Rectal smooth muscle tissue (tissue), 1 donor: ENCODE results near the gene DOK7.

Experiments used
- H3K27ac ChIP-seq: one replicate; pipeline ENCODE4 v1.7.0; 2013; ENCODE audit warnings: low read depth, low read length, inconsistent platforms
- H3K27me3 ChIP-seq: one replicate; pipeline ENCODE4 v1.7.0; 2013; ENCODE audit warnings: low read length; ENCODE audit not compliant: control insufficient read depth, insufficient read depth
- H3K36me3 ChIP-seq: one replicate; pipeline ENCODE4 v1.7.0; 2013; ENCODE audit warnings: low read length; ENCODE audit not compliant: control insufficient read depth, insufficient read depth
- H3K4me1 ChIP-seq: one replicate; pipeline ENCODE4 v1.7.0; 2013; ENCODE audit warnings: low read length; ENCODE audit not compliant: control insufficient read depth, insufficient read depth
- H3K4me3 ChIP-seq: one replicate; pipeline ENCODE4 v1.7.0; 2013; ENCODE audit warnings: low read length
- H3K9ac ChIP-seq: one replicate; pipeline ENCODE4 v1.7.0; 2013; ENCODE audit warnings: low read length

The DOK7 gene

DNA sequence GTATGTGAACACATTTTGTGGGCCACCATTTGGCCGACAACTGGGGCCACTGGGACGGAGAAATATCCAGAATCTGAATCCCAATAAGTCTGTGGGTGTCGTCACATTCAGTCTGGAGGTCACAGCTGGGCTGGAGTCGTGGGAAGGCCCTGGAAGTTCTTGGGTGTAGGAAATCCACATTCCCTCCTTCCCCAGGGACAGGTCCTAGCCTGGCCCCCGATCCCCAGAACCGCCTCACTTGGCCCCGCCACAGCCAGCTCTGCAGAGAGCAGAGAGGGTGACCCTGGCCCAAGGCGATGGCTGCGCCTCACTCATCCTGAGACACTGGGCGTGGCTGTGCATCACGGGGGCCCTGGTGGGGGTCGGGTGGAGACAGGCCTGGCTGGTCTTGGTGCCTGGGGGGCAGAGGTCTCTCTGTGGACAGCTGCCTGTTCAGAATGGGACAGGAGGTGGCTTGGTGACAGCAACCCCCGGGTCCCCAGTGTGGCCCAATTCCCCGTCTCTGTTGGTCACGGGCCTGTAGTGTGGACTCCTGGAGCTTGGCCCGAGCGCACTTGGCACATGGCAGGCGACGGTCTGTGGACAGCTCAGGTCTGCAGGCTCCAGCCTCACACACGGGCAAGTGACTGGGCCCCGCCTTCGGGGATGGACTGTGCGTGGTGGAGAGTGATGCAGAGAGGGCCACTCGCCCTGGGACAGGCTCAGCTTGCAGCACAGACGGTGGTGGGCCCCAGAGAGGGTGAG is 16.4 kb downstream of the DOK7 start:
- no peak overlapping the region for H3K9ac ChIP-seq
- H3K27ac ChIP-seq: no peak overlapping the region
- H3K4me3 ChIP-seq: no peak overlapping the region
- no peaks in the 10 kb centered on the region for H3K36me3 ChIP-seq
- no peaks in the 10 kb centered on the region for H3K4me1 ChIP-seq
- H3K27me3 ChIP-seq: peaks cover 12% of the 10 kb centered on the region

DNA sequence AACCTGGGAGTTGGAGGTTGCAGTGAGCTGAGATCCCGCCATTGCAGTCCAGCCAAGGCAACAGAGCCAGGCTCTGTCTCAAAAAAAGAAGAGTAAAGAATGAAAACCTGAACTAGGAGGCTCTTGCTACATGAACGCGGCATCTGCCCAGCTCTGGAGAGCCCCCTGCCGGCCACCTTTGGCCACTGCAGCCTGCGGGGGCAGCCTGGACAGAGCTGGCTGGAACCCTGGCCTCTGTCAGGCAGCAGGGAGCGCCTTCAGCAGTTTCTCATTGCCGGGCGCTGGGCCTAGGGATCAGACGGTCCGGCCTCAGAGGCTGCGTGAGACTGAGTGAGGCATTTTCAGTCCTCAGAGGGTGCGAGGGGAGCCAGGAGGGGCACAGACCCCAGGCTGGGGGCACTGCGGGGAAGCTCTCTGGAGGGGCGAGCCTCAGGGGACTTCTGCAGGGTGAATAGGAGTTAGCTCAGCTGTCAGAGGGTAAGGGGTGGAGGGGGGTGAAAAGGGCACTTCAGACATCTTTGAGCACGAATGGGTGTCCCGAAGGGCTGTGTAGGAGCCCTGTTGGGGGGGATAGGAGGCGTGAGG is 17.5 kb downstream of the DOK7 start:
- H3K36me3 ChIP-seq: no peaks in the 10 kb centered on the region
- H3K27me3 ChIP-seq: peaks cover 17% of the 10 kb centered on the region
- H3K9ac ChIP-seq: no peak overlapping the region
- H3K4me1 ChIP-seq: no peaks in the 10 kb centered on the region
- no peak overlapping the region for H3K4me3 ChIP-seq
- no peak overlapping the region for H3K27ac ChIP-seq

DNA sequence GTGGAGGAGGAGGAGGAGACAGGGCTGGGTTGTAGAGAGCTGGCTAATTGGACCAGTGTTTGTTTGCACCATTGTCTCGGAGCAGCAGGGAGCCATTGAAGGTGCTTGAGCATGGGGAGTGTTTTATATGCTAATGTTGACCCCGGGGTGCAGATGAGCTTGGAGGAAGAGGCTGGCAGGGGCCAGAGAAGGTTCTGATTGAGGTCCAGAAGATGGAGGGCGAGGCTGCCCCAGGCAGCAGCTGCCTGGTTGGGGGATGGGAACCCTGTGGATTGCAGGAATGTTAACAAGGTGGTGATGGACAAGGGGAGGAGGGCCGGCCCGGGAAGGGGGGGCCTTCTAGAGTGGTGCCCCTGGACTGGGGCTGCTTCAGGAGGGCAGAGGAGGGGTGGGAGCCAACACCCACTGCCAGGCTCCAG is 18.0 kb downstream of the DOK7 start:
- Histone ChIP-seq H3K4me1 (no peaks in the 10 kb centered on the region), H3K36me3 (no peaks in the 10 kb centered on the region), H3K4me3 (no peak overlapping the region), H3K9ac (no peak overlapping the region), H3K27me3 (peaks cover 17% of the 10 kb centered on the region), H3K27ac (no peak overlapping the region)

DNA sequence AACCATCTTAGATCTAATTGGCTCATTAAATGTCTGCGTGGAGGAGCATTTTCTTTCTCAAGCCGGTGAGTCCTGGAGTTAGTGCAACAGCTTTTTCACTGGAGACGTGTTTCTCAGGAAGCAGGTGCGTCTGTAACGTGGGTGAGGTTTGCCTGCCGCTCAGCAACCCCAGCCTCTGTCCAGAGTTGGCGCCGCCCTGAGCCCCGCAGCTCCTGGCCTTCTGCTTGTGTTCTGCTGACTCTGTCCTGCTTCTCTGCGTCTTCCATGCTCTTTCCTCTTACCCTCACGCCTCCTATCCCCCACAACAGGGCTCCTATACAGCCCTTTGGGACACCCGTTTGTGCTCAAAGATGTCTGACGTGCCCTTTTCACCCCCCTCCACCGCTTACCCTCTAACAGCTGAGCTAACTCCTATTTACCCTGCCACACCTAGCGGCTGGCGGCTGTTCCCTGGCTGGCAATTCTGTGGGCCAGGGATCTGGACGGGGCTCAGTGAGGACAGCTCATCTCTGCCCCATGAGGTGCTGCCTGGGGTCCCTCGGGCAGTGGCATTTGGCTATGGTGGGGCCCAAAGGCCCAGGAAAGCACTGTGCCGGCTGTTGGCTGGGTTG is 18.8 kb downstream of the DOK7 start:
- Histone ChIP-seq H3K4me1 (no peaks in the 10 kb centered on the region), H3K36me3 (no peaks in the 10 kb centered on the region), H3K9ac (no peak overlapping the region), H3K4me3 (no peak overlapping the region), H3K27ac (no peak overlapping the region), H3K27me3 (peaks cover 17% of the 10 kb centered on the region)

DNA sequence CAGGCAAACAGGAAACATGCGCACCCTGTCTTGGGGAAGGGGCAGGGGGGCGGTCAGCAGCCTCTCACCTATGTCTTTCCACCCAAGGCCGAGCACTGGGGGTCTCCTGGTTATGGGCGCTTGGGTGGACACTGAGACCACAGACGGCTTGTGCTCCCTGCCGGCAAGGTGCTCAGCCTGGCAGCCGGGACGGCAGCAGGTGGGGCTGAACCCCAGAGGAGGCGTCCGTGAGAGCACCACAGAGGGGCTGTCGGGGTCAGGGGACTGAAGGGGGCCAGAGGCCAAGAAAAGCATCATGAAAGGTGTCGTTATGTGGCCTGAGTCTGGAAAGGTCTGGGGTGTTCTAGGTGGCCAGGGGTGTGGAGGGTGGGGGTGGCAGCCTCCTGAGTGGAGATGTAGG is 19.6 kb downstream of the DOK7 start:
- H3K27ac ChIP-seq: no peak overlapping the region
- no peak overlapping the region for H3K4me3 ChIP-seq
- H3K36me3 ChIP-seq: no peaks in the 10 kb centered on the region
- H3K4me1 ChIP-seq: no peaks in the 10 kb centered on the region
- peaks cover 17% of the 10 kb centered on the region for H3K27me3 ChIP-seq
- no peak overlapping the region for H3K9ac ChIP-seq

DNA sequence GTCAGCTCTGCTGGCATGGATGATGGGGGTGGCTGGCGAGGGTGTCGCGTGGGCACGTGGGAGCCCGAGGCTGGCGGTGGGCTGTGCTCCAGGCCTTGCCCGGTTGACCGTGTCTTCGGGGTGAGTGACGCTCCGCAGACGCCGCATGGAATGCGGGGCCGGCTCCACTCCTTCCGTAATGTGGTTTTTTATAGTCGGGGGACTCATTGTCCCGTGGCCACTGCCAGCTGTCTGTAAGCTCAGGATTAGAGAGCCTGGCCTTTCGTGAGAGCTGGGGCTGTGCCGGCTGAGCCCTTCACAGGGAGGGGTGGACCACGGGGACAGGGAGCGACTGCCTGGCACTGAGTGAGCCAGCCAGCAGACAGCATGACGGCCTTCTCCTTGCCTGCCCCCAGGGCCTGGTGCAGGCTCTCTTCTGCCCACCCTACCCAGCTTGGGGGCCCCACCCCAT is 20.4 kb downstream of the DOK7 start:
- Histone ChIP-seq H3K27me3 (peaks cover 17% of the 10 kb centered on the region), H3K27ac (no peak overlapping the region), H3K9ac (no peak overlapping the region), H3K4me1 (no peaks in the 10 kb centered on the region), H3K4me3 (no peak overlapping the region), H3K36me3 (no peaks in the 10 kb centered on the region)

DNA sequence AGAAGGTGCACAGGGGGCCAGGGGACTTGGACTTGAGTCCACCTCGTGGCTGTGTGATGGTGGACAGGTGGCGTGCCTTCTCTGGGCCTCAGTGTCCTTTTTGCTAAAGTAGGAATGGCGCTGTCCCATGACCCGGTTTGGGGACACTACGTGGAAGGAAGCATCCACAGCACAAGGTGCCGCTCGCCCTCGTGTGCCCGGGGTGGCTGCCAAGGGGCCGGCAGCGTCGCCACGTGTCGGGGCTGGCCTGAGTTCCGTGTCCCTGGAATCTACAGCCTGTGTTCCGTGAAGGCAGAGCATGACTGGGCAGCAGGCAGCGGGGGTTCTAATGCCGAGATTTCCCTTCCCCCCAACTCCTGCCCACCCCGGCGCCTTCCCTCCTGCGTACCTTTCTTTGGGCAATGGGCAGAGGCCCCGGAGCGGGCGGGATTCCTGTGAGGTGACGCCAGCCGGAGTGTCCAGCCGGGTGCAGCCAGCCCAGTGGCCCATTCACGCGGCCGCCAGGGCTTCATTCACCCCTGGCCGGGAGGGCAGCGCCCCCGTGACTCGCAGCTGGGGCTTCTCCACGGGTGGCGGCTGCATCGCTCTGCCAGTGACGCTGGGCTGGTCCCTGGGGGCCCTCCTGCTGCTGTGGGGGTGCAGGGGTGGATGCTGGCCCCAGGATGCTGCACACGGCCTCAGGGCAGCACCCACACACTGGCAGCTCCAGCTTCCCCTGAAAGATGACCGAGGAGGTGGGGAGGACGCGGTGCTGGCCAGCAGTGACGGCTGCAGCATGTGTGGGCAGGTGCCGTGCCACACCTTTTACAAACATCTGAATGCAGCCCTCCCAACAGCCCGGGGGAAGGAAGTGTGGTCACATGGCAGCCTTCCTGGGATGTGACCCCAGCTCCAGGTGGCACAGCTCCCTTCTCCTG is 21.2 kb downstream of the DOK7 start:
- H3K27ac ChIP-seq: no peak overlapping the region
- H3K36me3 ChIP-seq: no peaks in the 10 kb centered on the region
- H3K4me1 ChIP-seq: no peaks in the 10 kb centered on the region
- peaks cover 17% of the 10 kb centered on the region for H3K27me3 ChIP-seq
- no peak overlapping the region for H3K4me3 ChIP-seq
- no peak overlapping the region for H3K9ac ChIP-seq

DNA sequence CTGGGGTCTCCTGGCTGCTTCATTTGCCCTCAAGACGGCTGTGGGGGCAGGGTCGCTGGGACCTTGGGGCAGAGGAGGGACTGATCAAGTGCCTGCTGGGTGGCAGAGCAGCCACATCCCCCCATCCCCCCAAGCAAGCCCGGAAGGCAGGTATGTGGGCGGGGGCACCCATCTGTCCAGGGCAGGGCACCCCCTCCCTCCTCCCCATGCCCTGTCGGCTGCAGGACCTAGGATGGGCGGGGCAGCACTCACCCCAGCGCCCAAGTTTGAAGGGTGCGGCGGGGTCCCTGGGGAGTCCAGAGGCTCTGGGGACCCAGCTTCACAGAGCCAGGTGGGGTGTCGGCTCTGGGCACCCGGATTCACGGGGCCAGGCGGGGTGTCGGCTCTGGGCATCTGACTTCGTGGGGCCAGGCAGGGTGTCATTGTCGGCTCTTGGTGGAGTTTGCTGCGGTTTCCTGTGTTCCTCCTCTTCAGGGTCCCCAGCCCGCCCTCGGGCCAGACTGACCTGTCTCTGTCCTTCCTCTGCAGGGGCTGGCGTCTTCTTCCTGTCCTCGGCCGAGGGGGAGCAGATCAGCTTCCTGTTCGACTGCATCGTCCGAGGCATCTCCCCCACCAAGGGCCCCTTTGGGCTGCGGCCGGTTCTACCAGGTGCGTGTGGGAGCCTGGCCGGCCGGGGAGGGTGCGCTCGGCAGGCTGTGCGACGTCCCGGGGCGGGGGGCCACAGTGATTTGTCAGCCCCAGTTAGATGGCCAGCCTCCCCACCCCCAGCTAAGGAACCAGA is 22.1 kb downstream of the DOK7 start:
- no peak overlapping the region for H3K27ac ChIP-seq
- peaks cover 17% of the 10 kb centered on the region for H3K27me3 ChIP-seq
- no peak overlapping the region for H3K9ac ChIP-seq
- H3K4me1 ChIP-seq: no peaks in the 10 kb centered on the region
- H3K4me3 ChIP-seq: no peak overlapping the region
- H3K36me3 ChIP-seq: no peaks in the 10 kb centered on the region

DNA sequence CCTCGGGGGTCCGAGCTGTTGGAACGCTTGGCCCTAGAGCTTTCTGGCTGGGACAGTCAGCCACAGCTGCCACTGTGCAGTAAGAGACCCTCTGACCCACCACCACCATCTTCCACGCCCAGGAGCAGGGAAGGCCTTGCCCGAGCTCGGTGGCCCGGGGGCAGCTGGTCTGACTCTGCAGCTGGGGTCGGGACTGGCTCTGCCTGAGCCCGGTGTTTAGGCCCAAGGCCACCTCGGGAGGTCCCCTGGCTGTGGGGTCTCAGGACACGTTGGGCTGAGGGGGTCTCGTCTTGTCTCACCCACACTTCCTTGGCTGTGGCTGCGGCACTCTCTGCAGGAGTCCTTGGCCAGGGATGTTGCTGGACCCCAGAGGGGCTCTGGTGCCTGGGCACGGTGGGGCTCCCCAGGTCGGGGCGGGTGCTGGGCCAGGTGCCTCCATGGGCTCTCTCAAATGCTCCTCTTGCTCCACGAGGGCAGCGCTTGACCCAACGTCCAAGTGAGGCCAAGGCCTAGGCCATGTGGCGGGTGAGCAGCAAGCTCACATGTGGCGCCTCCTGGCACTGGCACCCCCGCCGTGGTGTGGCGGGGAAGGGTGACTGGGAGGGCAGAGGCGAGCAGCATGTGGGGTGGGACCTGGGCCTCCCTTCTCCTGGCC is 22.9 kb downstream of the DOK7 start:
- H3K27ac ChIP-seq: no peak overlapping the region
- no peak overlapping the region for H3K9ac ChIP-seq
- H3K4me3 ChIP-seq: no peak overlapping the region
- no peaks in the 10 kb centered on the region for H3K36me3 ChIP-seq
- H3K4me1 ChIP-seq: no peaks in the 10 kb centered on the region
- peaks cover 17% of the 10 kb centered on the region for H3K27me3 ChIP-seq

DNA sequence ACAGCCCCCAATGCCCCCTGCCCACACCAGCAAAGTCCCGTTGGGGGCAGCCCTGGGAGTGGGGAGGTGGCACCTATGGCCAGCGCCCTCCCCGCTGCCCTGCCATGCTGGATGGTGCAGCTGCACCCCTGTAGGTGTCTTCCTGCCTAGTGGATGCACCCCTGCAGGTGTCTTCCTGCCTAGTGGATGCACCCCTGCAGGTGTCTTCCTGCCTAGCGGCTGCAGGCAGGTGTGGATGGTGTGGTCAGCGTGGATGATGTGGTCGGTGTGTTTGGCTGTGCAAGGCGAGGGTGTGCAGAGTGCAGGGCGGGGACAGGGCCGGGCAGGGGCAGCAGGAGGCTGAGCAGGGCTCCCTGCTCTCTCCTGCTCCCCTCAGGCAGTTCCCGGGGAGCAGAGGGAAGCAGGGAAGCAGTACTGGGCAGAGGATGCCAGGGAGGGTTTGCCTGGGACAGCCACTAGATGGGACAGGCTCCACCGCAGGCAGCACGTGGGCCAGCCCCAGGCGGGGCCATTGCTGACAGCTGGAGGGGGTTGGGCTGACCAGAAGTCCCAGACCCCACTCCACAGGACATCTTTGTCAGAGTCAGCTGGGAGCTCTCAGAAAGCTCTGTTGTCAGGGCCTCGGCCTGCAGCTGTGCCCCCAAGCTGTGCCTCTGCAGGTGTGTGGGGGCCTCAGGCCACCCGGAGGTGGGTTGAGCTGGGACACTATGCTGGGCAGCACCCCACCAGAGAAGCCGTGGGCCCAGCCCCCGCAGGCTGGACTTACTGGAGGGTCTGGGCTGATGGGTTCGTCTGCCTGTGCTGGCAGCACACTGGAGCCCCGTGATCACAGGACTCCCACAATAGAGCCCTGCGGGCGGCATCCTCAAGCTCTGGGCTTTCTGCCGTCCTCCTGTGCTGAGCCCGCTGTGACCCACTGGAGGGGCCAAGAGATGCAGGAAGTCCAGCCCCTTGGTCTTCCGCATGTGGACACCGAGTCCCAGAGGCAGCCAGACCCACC is 23.7 kb downstream of the DOK7 start:
- Histone ChIP-seq H3K9ac (no peak overlapping the region), H3K36me3 (no peaks in the 10 kb centered on the region), H3K27me3 (peaks cover 17% of the 10 kb centered on the region), H3K4me1 (no peaks in the 10 kb centered on the region), H3K27ac (no peak overlapping the region), H3K4me3 (no peak overlapping the region)
